ENCODE data around the gene PCID2. TPM values are rescaled to one million over a fixed set of nuclear protein-coding genes. Genes with fewer than 3 reads are reported as not detected.

PCID2 gene
- polyA plus RNA-seq, 1 experiment = 107 TPM

DNA sequence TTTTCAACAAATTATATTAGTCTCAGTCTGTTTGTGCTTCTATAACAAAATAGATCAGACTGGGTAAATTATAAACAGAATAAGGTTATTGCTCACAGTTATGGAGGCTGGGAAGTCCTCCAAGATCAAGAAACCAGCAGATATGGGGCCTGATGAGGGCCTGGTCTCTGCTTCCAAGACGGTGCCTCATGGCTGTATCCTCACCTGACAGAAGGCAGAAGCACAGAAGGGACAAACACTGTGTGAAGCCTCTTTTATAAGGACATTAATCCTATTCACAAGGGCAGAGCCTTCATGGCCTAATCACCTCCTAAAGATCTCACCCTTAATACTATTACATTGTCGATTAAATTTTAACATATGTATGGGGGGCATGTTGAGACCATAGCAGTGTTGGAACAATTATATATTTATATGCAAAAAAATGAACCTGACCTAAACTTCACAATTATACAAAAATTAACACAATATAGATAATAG is 73.1 kb downstream of the PCID2 start:
- Histone ChIP-seq H3K27me3 (ENCODE audit: control insufficient read depth, insufficient read depth, low read length) (peaks cover 4% of the 10 kb centered on the region), H3K27ac (ENCODE audit: low read depth, low read length) (no peak overlapping the region), H3K9me3 (ENCODE audit: control insufficient read depth, insufficient read depth, low read length) (peaks cover 1% of the 10 kb centered on the region; the same call in 1 of the 2 replicates), H3K4me3 (ENCODE audit: low read depth, low read length) (no peak overlapping the region)
- POLR2A ChIA-PET = no interaction called here
- no peak for DNase-seq (ENCODE audit: low read depth, low spot score)
- CTCF ChIA-PET = no interaction called here
- TF ChIP-seq, protein P1, sequence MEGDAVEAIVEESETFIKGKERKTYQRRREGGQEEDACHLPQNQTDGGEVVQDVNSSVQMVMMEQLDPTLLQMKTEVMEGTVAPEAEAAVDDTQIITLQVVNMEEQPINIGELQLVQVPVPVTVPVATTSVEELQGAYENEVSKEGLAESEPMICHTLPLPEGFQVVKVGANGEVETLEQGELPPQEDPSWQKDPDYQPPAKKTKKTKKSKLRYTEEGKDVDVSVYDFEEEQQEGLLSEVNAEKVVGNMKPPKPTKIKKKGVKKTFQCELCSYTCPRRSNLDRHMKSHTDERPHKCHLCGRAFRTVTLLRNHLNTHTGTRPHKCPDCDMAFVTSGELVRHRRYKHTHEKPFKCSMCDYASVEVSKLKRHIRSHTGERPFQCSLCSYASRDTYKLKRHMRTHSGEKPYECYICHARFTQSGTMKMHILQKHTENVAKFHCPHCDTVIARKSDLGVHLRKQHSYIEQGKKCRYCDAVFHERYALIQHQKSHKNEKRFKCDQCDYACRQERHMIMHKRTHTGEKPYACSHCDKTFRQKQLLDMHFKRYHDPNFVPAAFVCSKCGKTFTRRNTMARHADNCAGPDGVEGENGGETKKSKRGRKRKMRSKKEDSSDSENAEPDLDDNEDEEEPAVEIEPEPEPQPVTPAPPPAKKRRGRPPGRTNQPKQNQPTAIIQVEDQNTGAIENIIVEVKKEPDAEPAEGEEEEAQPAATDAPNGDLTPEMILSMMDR (IDR thresholded peaks at IDR 0.05; ENCODE audit: low read depth, low read length) = no peak

DNA sequence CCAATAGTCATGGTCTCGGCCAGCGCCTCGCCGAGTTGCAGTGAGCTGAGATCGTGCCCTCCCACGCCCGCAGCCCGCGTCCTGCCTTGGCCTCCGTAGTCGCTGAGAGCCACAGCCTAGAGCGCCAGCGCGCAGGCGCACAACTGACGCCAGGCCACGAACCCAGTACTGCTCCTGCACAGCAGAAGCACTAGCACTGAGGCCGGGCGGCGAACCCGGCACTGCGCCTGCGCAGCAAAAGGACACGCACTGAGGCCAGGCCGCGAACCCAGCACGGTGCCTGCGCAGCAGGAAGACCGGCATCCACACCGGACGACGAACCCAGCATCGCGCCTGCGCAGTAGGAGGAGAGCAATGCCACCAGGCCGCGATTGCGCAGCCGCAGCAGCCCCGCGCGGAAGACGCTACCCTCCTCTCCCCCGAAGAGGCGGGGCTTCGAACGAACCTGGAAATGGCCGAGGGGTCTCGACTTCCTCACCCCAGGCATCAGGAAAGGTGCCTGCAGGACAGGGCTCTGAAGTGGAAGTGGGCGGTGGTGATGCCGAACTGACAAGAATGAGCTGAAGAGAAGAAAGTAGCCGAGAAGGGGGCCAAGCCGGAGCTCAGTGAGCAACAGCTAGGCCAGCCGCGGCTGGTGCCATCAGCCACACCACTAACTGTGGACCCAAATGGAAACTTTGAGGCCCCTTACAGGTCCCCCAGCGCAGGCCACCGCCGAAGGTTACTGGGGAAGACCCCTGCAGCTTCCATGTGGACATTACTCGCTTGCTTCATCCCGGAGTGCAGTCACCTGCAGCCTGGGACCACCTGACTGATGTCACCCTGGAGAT is 78.3 kb downstream of the PCID2 start:
- CTCF ChIA-PET = no interaction called here

DNA sequence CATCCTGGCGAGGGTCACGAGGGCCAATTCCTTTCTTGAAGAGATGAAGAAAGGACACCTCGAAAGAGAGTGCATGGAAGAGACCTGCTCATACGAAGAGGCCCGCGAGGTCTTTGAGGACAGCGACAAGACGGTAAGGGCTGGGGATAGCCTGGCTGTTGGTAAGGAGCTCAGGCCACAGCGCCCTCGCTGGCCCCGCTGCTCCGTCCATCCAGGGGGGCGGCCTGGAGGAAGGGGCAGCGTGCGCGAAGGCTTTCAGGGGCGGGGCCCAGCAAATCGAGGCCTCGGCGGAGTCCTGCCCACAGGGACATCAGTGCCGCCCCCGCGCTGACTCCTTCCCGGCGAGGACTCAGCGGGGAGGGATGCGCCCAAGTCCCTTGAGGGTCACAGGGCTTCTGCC is 79.0 kb downstream of the PCID2 start:
- Histone ChIP-seq H3K4me3 (ENCODE audit: low read depth, low read length) (no peak overlapping the region), H3K27ac (ENCODE audit: low read depth, low read length) (no peak overlapping the region), H3K9me3 (ENCODE audit: control insufficient read depth, insufficient read depth, low read length) (peaks cover 13% of the 10 kb centered on the region; the same call in 1 of the 2 replicates), H3K27me3 (ENCODE audit: control insufficient read depth, insufficient read depth, low read length) (peaks cover 10% of the 10 kb centered on the region)
- TF ChIP-seq, protein P1 (IDR thresholded peaks at IDR 0.05; ENCODE audit: low read depth, low read length) = no peak
- DNase-seq (ENCODE audit: low read depth, low spot score) = no peak
- ChIA-PET POLR2A (no interaction called here), CTCF (no interaction called here)

More for the DNA sequence above, 78.3 kb downstream of the PCID2 start:
- TF ChIP-seq, protein P1 (IDR thresholded peaks at IDR 0.05; ENCODE audit: low read depth, low read length) = no peak
- POLR2A ChIA-PET = no interaction called here
- peaks cover 10% of the 10 kb centered on the region for H3K27me3 ChIP-seq (ENCODE audit: control insufficient read depth, insufficient read depth, low read length)
- H3K9me3 ChIP-seq (ENCODE audit: control insufficient read depth, insufficient read depth, low read length) = peaks cover 13% of the 10 kb centered on the region; the same call in 1 of the 2 replicates
- DNase-seq (ENCODE audit: low read depth, low spot score) = no peak
- H3K4me3 ChIP-seq (ENCODE audit: low read depth, low read length) = no peak overlapping the region
- H3K27ac ChIP-seq (ENCODE audit: low read depth, low read length) = no peak overlapping the region

Small RNA genes lying within 50 kb of the gene (small RNA-seq; reads per million reads assigned to genes)
- not detected for gene AL137002.1 (ENCODE audit: insufficient read length, low read depth)

Other genes with a start within 250 kb of the PCID2 start
- 0.04 and 0.10 TPM in 2 replicates for gene MCF2L, start 239.5 kb downstream of the PCID2 start, polyA plus RNA-seq (2011; rRNA removed)
- gene F7, start 102.9 kb downstream of the PCID2 start, polyA plus RNA-seq (2011; rRNA removed) = 0.06 TPM in 2 replicates
- 17.7 and 21.5 TPM in 2 replicates for gene F10, start 85.9 kb downstream of the PCID2 start, polyA plus RNA-seq (2011; rRNA removed)
- gene PROZ, start 50.0 kb downstream of the PCID2 start, polyA plus RNA-seq (2011; rRNA removed) = not detected in 2 replicates
- 69.4 and 75.4 TPM in 2 replicates for gene CUL4A, start 944 bp upstream of the PCID2 start, polyA plus RNA-seq (2011; rRNA removed)
- 229 and 247 TPM in 2 replicates for gene LAMP1, start 88.6 kb upstream of the PCID2 start, polyA plus RNA-seq (2011; rRNA removed)
- 1.4 and 1.8 TPM in 2 replicates for gene GRTP1, start 155.5 kb upstream of the PCID2 start, polyA plus RNA-seq (2011; rRNA removed)
- 0.35 and 0.41 TPM in 2 replicates for gene ADPRHL1, start 244.8 kb upstream of the PCID2 start, polyA plus RNA-seq (2011; rRNA removed)